K562 (cell line): Measurements from ENCODE around the gene MACROD2. TPM values are rescaled to one million over a fixed set of nuclear protein-coding genes. Genes with fewer than 3 reads are reported as not detected.

Source experiments
- ATAC-seq: fragments of 200-7000 bp; cut with Tn5 transposase; 3 replicates; pipeline ENCODE4 v1.9.1; 2020; ENCODE audit warnings: moderate library complexity
- BruUV-seq: library from RNA; stranded (reverse); fragments of 400-500 nt; replicated peaks from 2 replicates; lab custom pipeline; 2021; lab: Mats Ljungman, UMichigan
- CTCF ChIA-PET: fragments of 300-600 bp; formaldehyde crosslinking; extraction: SDS; loops from one replicate; lab custom pipeline; 2021; ENCODE audit warnings: low intra/inter-chr PET ratio; lab: Yijun Ruan, JAX
- POLR2A ChIA-PET: fragments of 300-600, 350-650 bp; sonication (Branson Sonifier 250); formaldehyde crosslinking; extraction: SDS; loops from one replicate; lab custom pipeline; 2021; ENCODE audit warnings: antibody characterized with exemption, inconsistent platforms; lab: Yijun Ruan, JAX
- DNase-seq, 4 experiments: peaks; one replicate each; pipeline versions ENCODE4 v3.0.0 to v3.0.0-alpha.2; 2011 to 2018; ENCODE audit warnings: low spot score in 3 of 4, mixed read lengths in 3 of 4; ENCODE audit errors: extremely low read depth in 1 of 4
- FAIRE-seq: peaks from 2 replicates; lab custom pipeline; 2011; peaks lifted over from hg19 to GRCh38; lab: Jason Lieb, UNC
- H2AFZ ChIP-seq: 2 replicates; pipeline ENCODE4 v1.6.0; 2011; ENCODE audit warnings: low read depth, low read length, control low read depth, inconsistent platforms
- H3K27ac ChIP-seq: fragments of 200-600 bp; 3 replicates; pipeline ENCODE4 v1.8.0; 2011; ENCODE audit warnings: low read depth, mild to moderate bottlenecking, control low read depth, inconsistent platforms, low read length, moderate library complexity, mixed read lengths; ENCODE audit errors: extremely low read depth
- H3K27me3 ChIP-seq, 2 experiments: fragments of 300-600 bp in 1 of 2; 2 replicates in 1 of 2; 3 replicates in 1 of 2; pipeline versions ENCODE4 v1.6.0 to v1.8.0; 2011; ENCODE audit warnings: inconsistent platforms in 2 of 2, low read length in 2 of 2, mild to moderate bottlenecking in 1 of 2, mixed read lengths in 1 of 2, moderate library complexity in 1 of 2; ENCODE audit not compliant: control insufficient read depth in 2 of 2, insufficient read depth in 2 of 2
- H3K36me3 ChIP-seq: fragments of 300-600 bp; 3 replicates; pipeline ENCODE4 v1.8.0; 2011; ENCODE audit warnings: mild to moderate bottlenecking, low read length, inconsistent platforms; ENCODE audit not compliant: control insufficient read depth, insufficient read depth
- H3K4me1 ChIP-seq, 2 experiments: fragments of 200-600 bp in 1 of 2; replicated peaks in 1 of 2; 2 replicates in 1 of 2; 3 replicates in 1 of 2; pipeline versions ENCODE4 v1.5.1 to v1.8.0; 2011; ENCODE audit warnings: inconsistent platforms in 2 of 2, low read length in 2 of 2, mild to moderate bottlenecking in 1 of 2, mixed read lengths in 1 of 2, moderate library complexity in 1 of 2; ENCODE audit not compliant: control insufficient read depth in 2 of 2, insufficient read depth in 2 of 2
- H3K4me2 ChIP-seq: 2 replicates; pipeline ENCODE4 v1.6.1; 2011; ENCODE audit warnings: low read length, control low read depth, inconsistent platforms, mixed read lengths; ENCODE audit not compliant: insufficient read depth
- H3K4me3 ChIP-seq: fragments of 200-600 bp; sonication (generic), shearing (Covaris generic); 2 replicates; pipeline ENCODE4 v1.5.1; 2016; ENCODE audit warnings: control low read depth, inconsistent platforms
- H3K79me2 ChIP-seq: fragments of 200-600 bp; 3 replicates; pipeline ENCODE4 v1.8.0; 2011; ENCODE audit warnings: low read length, inconsistent platforms; ENCODE audit not compliant: control insufficient read depth, insufficient read depth
- H3K9ac ChIP-seq, 2 experiments: 2 replicates each; pipeline versions ENCODE4 v1.6.0 to v1.6.1; 2011; ENCODE audit warnings: low read depth in 2 of 2, low read length in 2 of 2, control low read depth in 1 of 2, inconsistent platforms in 1 of 2, mild to moderate bottlenecking in 1 of 2, mixed read lengths in 1 of 2; ENCODE audit not compliant: insufficient read depth in 1 of 2
- H3K9me1 ChIP-seq: one replicate; pipeline ENCODE4 v1.6.0; 2011; ENCODE audit warnings: inconsistent platforms, mild to moderate bottlenecking, low read length, moderate library complexity; ENCODE audit not compliant: control insufficient read depth, insufficient read depth
- H3K9me3 ChIP-seq: replicated peaks from 2 replicates; pipeline ENCODE4 v1.5.1; 2011; ENCODE audit warnings: low read depth, low read length, inconsistent platforms; ENCODE audit not compliant: control insufficient read depth, insufficient read depth
- H4K20me1 ChIP-seq: replicated peaks from 2 replicates; pipeline ENCODE4 v1.6.1; 2011; ENCODE audit warnings: low read length, inconsistent platforms, mixed read lengths; ENCODE audit not compliant: control insufficient read depth, insufficient read depth
- CREB1 ChIP-seq, 2 experiments: sonication (generic) in 1 of 2; formaldehyde crosslinking in 1 of 2; IDR thresholded peaks; 2 replicates each; pipeline versions ENCODE4 v1.6.1 to v1.8.0; 2012 to 2022; ENCODE audit warnings: inconsistent platforms in 1 of 2, mild to moderate bottlenecking in 1 of 2, missing genetic modification reagents in 1 of 2, moderate library complexity in 1 of 2
- EZH2 ChIP-seq: IDR thresholded peaks from 2 replicates; pipeline ENCODE4 v1.6.1; 2012; ENCODE audit warnings: low read depth, mild to moderate bottlenecking, inconsistent platforms, low read length, borderline replicate concordance
- JUN ChIP-seq, 2 experiments: sonication (generic) in 1 of 2; formaldehyde crosslinking in 1 of 2; IDR thresholded peaks; 2 replicates each; pipeline versions ENCODE4 v1.6.1 to v1.8.0; 2012 to 2022; ENCODE audit warnings: borderline replicate concordance in 2 of 2, mild to moderate bottlenecking in 2 of 2, improper control_type of control experiment in 1 of 2, low read depth in 1 of 2, low read length in 1 of 2, missing genetic modification reagents in 1 of 2
- KDM4B ChIP-seq, 2 experiments: fragments of 450-650 bp in 1 of 2; sonication (generic) in 1 of 2; IDR thresholded peaks; 2 replicates each; pipeline ENCODE4 v1.6.1; 2016 to 2017; ENCODE audit warnings: borderline replicate concordance in 2 of 2, antibody characterized with exemption in 1 of 2, low read depth in 1 of 2, mild to moderate bottlenecking in 1 of 2
- PURB ChIP-seq: sonication (generic); formaldehyde crosslinking; IDR thresholded peaks from 2 replicates; pipeline ENCODE4 v1.9.0; 2021; ENCODE audit warnings: low read depth, mild to moderate bottlenecking, missing genetic modification reagents
- RAD21 ChIP-seq, 2 experiments: fragments of 250-450 bp in 1 of 2; fragments of 450-650 bp in 1 of 2; sonication (Bioruptor Pico) in 1 of 2; formaldehyde crosslinking in 1 of 2; IDR thresholded peaks in 1 of 2; conservative IDR thresholded peaks in 1 of 2; 2 replicates each; pipeline versions ENCODE4 v1.4.0 to v1.8.0; 2020 to 2022; ENCODE audit warnings: mild to moderate bottlenecking in 2 of 2, moderate library complexity in 1 of 2
- RB1 ChIP-seq: fragments of 450-650 bp; IDR thresholded peaks from 2 replicates; pipeline ENCODE4 v1.6.1; 2017; ENCODE audit warnings: low read depth, mild to moderate bottlenecking
- WGBS: fragments of 100-300 bp; shearing (Covaris generic); methylation state at CpG from one replicate; pipeline ENCODE4 v1.1.6; 2016; ENCODE audit warnings: low coverage, mixed read lengths; ENCODE audit not compliant: insufficient coverage; ENCODE audit errors: missing lambda C conversion rate; 5-methylcytosine and 5-hydroxymethylcytosine counted together
- in situ Hi-C: fragments of 300-500 bp; cut with MboI; formaldehyde crosslinking; loops from 4 replicates; pipeline ENCODE4 v1.15.0; 2018; ENCODE audit warnings: inconsistent platforms, mixed read lengths
- intact Hi-C: fragments of 100-400 bp; cut with micrococcal nuclease; formaldehyde crosslinking; loops from 2 replicates; pipeline ENCODE4 v1.14.2; 2022
- polyA plus RNA-seq, 8 experiments: library from polyadenylated mRNA; depleted of rRNA in 4 of 8; stranded (reverse) in 5 of 8; unstranded in 3 of 8; fragments of >200 nt; fragmentation: Nextera tagmentation in 2 of 8; fragmentation: Illumina TruSeq in 1 of 8; extraction: Ambion mirVana in 2 of 8; extraction: Trizol in 1 of 8; gene quantifications; 2 replicates each; pipeline versions ENCODE4 v1.2.1 to v1.2.3, GENCODE V29; 2011 to 2014; ENCODE audit warnings: inconsistent platforms in 1 of 8, missing spikeins in 1 of 8
- total RNA-seq, 7 experiments: library from RNA; depleted of rRNA in 6 of 7; stranded (reverse); fragments of >200 nt in 6 of 7; fragmentation: Illumina TruSeq in 2 of 7; extraction: Trizol in 2 of 7; gene quantifications; 2 replicates each; pipeline versions ENCODE4 v1.2.1 to v1.2.3, GENCODE V29; 2011 to 2021; ENCODE audit warnings: low replicate concordance in 1 of 7
- TF ChIP-seq, protein P1 (sequence below): sonication (generic); formaldehyde crosslinking; IDR thresholded peaks from 2 replicates; pipeline ENCODE4 v1.8.0; 2022; ENCODE audit warnings: mild to moderate bottlenecking, missing genetic modification reagents

Gene MACROD2
- total and polyA plus RNA-seq, 9 of the 15 experiments (the other 6 are each of a cell fraction or from before 2014, with no cell fraction given): not detected

DNA sequence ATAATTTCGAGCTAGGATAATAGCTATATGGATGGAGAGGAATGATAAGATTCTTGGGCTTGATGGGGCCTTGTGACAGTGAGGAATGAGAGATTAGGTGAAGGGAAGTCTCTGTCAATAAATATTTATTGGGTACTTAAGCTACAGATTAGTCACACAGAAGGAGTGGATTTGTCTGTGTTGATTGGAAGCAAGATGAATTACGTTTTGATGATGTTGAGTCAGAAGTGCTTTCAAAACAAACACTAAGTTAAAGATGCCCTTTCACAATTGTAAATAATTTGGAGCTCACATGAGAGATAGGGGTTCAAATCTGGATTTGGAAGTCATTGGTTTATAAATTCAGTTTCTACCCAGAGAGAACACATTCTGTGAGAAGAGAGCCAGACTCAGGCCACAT lies 1743.7 kb downstream of the MACROD2 start:
- intact Hi-C loops: no loop called here
- no peak overlapping the region for H2AFZ ChIP-seq
- ChIA-PET CTCF (no interaction called here), POLR2A (interaction anchor here (0.7 kb wide), 1 partner anchor 9 kb away, joined by 3 read pairs; no protein-coding TSS in a partner anchor)
- in situ Hi-C loops: no loop called here
- H3K9me3 ChIP-seq: no peaks in the 10 kb centered on the region
- H3K79me2 ChIP-seq: no peaks in the 10 kb centered on the region
- H3K9me1 ChIP-seq: no peaks in the 10 kb centered on the region
- H4K20me1 ChIP-seq: no peaks in the 10 kb centered on the region
- TF ChIP-seq JUN (IDR thresholded peaks at IDR 0.05; ENCODE audit: borderline replicate concordance, low read depth, low read length): no peak
- no peak for TF ChIP-seq JUN (CRISPR knock-in tag; IDR thresholded peaks at IDR 0.05; ENCODE audit: borderline replicate concordance)
- TF ChIP-seq EZH2: no peak
- no peak for TF ChIP-seq RB1
- no peak for TF ChIP-seq CREB1 (IDR thresholded peaks at IDR 0.05)
- TF ChIP-seq CREB1 (CRISPR knock-in tag; IDR thresholded peaks at IDR 0.05): no peak
- TF ChIP-seq PURB (CRISPR knock-in tag): no peak
- no peak for TF ChIP-seq KDM4B (IDR thresholded peaks at IDR 0.05; ENCODE audit: borderline replicate concordance in 2 of 2, low read depth in 1 of 2)
- TF ChIP-seq, protein P1, sequence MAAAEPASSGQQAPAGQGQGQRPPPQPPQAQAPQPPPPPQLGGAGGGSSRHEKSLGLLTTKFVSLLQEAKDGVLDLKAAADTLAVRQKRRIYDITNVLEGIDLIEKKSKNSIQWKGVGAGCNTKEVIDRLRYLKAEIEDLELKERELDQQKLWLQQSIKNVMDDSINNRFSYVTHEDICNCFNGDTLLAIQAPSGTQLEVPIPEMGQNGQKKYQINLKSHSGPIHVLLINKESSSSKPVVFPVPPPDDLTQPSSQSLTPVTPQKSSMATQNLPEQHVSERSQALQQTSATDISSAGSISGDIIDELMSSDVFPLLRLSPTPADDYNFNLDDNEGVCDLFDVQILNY (CRISPR knock-in tag): no peak
- no peak for TF ChIP-seq RAD21 (CRISPR knock-in tag; conservative IDR thresholded peaks at IDR 0.05 in 1 of 2, IDR thresholded peaks at IDR 0.05 in 1 of 2)
- FAIRE-seq (no peak), ATAC-seq (no peak), DNase-seq (no peak)
- H3K27me3 ChIP-seq: no peaks in the 10 kb centered on the region
- no peaks in the 10 kb centered on the region for H3K4me1 ChIP-seq
- H3K9ac ChIP-seq: no peak overlapping the region
- no TSS peak for BruUV-seq
- H3K36me3 ChIP-seq: no peaks in the 10 kb centered on the region
- 0% methylated on average over 2 of the region's 2 CpGs for WGBS
- no peak overlapping the region for H3K4me2 ChIP-seq
- H3K4me3 ChIP-seq: no peak overlapping the region
- no peak overlapping the region for H3K27ac ChIP-seq
